Measurements from ENCODE around the gene MRPL22. TPM values are rescaled to one million over a fixed set of nuclear protein-coding genes. Genes with fewer than 3 reads are reported as not detected.

Gene MRPL22
- total RNA-seq, 4 donors from 2014 or later: 17.0 to 29.9 (median 21.6) TPM

DNA sequence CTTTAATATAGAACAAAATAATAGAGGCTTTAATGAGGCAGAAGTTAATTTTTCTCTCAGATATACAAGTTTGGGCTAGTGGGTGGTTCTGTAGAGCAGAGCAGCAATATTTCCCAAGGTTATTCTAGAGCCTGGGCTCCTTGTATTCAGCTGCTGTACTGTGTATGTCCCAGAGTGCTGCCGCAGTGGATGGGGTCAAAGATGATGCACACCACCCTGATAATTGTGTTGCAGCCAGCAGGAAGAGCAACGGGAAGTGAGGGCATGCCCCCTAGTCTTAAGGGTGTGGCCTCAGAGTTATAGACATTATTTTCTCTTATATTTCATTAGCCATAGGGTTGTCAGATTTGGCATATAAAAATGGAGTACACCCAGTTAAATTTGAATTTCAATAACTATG lies 48.8 kb downstream of the MRPL22 start:
- TF ChIP-seq, protein P1, sequence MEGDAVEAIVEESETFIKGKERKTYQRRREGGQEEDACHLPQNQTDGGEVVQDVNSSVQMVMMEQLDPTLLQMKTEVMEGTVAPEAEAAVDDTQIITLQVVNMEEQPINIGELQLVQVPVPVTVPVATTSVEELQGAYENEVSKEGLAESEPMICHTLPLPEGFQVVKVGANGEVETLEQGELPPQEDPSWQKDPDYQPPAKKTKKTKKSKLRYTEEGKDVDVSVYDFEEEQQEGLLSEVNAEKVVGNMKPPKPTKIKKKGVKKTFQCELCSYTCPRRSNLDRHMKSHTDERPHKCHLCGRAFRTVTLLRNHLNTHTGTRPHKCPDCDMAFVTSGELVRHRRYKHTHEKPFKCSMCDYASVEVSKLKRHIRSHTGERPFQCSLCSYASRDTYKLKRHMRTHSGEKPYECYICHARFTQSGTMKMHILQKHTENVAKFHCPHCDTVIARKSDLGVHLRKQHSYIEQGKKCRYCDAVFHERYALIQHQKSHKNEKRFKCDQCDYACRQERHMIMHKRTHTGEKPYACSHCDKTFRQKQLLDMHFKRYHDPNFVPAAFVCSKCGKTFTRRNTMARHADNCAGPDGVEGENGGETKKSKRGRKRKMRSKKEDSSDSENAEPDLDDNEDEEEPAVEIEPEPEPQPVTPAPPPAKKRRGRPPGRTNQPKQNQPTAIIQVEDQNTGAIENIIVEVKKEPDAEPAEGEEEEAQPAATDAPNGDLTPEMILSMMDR (IDR thresholded peaks at IDR 0.05): no peak
- TF ChIP-seq POLR2A (IDR thresholded peaks at IDR 0.05): no peak
- no peak overlapping the region for H3K27ac ChIP-seq
- H3K36me3 ChIP-seq: no peaks in the 10 kb centered on the region
- no peaks in the 10 kb centered on the region for H3K9me3 ChIP-seq
- no peaks in the 10 kb centered on the region for H3K4me1 ChIP-seq
- WGBS, 2 donors: 41 to 45% methylated on average over 2 of the region's 2 CpGs
- peaks cover 0 to 4% (median 0%) of the 10 kb centered on the region in 4 donors for H3K27me3 ChIP-seq
- intact Hi-C loops (cut with DNase I): no loop called here
- no peak overlapping the region for H3K4me3 ChIP-seq
- DNase-seq: no peak

DNA sequence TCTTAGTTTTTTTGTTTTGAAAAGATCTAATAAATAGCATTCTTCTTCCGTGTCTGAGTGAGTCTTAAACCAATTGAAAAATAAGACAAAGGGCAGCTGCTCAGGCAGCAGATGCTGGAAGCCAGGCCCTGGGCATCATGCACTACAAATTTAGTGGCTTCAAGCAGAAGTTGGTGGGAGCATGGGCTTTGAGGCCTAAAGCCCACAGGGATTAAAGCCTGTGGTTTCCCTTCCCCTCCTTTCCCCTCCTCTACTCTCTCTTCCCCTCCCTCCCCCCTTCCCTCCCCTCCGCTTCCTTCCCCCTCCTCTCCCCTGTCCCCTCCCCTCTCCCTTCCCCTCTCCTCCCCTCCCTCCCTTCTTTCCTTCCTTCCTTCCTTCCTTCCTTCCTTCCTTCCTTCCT lies 52.6 kb downstream of the MRPL22 start:
- H3K27me3 ChIP-seq: peaks cover 0 to 4% (median 0%) of the 10 kb centered on the region in 4 donors
- no peak for DNase-seq
- no peak overlapping the region for H3K4me3 ChIP-seq
- H3K27ac ChIP-seq: no peak overlapping the region
- H3K9me3 ChIP-seq: no peaks in the 10 kb centered on the region
- H3K4me1 ChIP-seq: no peaks in the 10 kb centered on the region
- no peak for TF ChIP-seq POLR2A (IDR thresholded peaks at IDR 0.05)
- TF ChIP-seq, protein P1 (IDR thresholded peaks at IDR 0.05): no peak
- H3K36me3 ChIP-seq: no peaks in the 10 kb centered on the region
- WGBS, 2 donors: 57 to 61% methylated on average over 2 of the region's 2 CpGs
- intact Hi-C loops (cut with DNase I): no loop called here

DNA sequence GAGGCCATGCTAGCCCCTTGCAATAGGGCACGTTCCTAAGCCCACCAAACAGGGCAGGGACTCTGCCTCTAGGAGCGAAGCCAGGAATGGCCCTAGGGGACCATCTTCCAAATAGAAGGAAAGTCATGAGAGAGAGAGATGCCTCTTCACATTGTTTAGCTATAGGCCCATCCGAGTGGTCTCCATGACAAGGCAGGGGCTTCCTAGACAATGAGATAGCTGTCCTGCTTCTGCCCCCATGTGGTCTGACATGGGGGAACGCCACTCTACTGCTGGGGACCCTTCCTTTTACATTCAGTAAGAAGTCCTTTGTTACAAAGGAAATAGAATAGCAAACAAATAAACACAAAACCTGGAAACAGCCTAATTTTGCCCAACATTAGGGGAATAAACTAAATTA lies 54.8 kb downstream of the MRPL22 start:
- intact Hi-C loops (cut with DNase I): no loop called here
- H3K27ac ChIP-seq: no peak overlapping the region
- 47 to 55% methylated on average over 4 of the region's 4 CpGs for WGBS, 2 donors

DNA sequence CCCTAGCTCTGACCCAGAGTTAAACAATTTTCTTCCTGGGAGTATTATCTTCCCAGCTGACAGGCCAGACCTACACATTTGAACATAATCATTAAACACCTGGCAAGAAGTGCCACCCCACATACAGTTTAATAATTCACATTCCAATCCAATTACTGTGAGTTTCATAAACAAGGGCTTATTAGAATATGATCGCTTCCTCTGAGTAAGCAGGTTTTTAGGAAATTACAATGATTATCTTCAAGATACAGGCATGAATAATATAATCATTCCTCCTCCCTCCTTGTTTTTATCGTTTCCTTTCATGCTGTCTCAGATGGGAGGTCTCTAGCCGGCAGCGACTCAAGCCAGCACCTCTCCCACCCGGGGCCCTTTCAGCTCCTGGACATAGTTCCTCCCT lies 56.9 kb downstream of the MRPL22 start:
- DNase-seq: no peak
- 51 to 58% methylated on average over 5 of the region's 5 CpGs for WGBS, 2 donors
- TF ChIP-seq, protein P1 (IDR thresholded peaks at IDR 0.05): no peak

More for the DNA sequence above, 54.8 kb downstream of the MRPL22 start:
- H3K9me3 ChIP-seq: no peaks in the 10 kb centered on the region
- no peaks in the 10 kb centered on the region for H3K27me3 ChIP-seq
- no peak for TF ChIP-seq POLR2A (IDR thresholded peaks at IDR 0.05)
- TF ChIP-seq, protein P1 (IDR thresholded peaks at IDR 0.05): no peak
- H3K4me3 ChIP-seq: no peak overlapping the region
- H3K36me3 ChIP-seq: no peaks in the 10 kb centered on the region
- DNase-seq: no peak
- no peaks in the 10 kb centered on the region for H3K4me1 ChIP-seq

DNA sequence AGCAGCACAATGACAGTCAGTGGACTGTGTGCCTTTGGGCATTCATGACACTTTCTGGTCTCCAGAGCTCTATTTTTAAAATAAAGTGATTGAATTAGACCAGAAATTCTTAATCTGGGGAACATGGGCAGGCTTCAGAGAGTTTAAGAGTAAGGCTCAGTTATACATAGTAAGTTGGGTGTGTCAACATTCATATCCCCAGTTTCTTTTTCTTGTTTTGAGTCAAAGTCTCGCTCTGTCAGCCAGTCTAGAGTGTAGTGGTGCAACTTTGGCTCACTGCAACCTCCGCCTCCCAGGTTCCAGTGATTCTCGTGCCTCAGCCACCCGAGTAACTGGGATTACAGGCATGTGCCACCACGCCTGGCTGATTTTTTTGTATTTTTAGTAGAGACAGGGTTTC lies 59.0 kb downstream of the MRPL22 start:
- H3K27ac ChIP-seq: no peak overlapping the region
- H3K4me3 ChIP-seq: no peak overlapping the region
- H3K36me3 ChIP-seq: no peaks in the 10 kb centered on the region
- TF ChIP-seq, protein P1 (IDR thresholded peaks at IDR 0.05): no peak
- TF ChIP-seq POLR2A (IDR thresholded peaks at IDR 0.05): no peak
- no peak for DNase-seq
- H3K9me3 ChIP-seq: no peaks in the 10 kb centered on the region
- 72 to 74% methylated on average over 5 of the region's 5 CpGs for WGBS, 2 donors
- intact Hi-C loops (cut with DNase I): no loop called here
- no peaks in the 10 kb centered on the region for H3K27me3 ChIP-seq
- no peaks in the 10 kb centered on the region for H3K4me1 ChIP-seq

More for the DNA sequence above, 56.9 kb downstream of the MRPL22 start:
- intact Hi-C loops (cut with DNase I): no loop called here
- Histone ChIP-seq H3K27me3 (no peaks in the 10 kb centered on the region), H3K36me3 (no peaks in the 10 kb centered on the region), H3K9me3 (no peaks in the 10 kb centered on the region), H3K4me1 (no peaks in the 10 kb centered on the region), H3K27ac (no peak overlapping the region), H3K4me3 (no peak overlapping the region)

Data from esophagus squamous epithelium (tissue), 5 donors.